Measurements from ENCODE around the gene CCDC85C. TPM values are rescaled to one million over a fixed set of nuclear protein-coding genes. Genes with fewer than 3 reads are reported as not detected.
A peak's percentile ranks its signal among the peaks of the same experiment; 100 is the strongest.

CCDC85C gene
- total RNA-seq, 2 donors from 2014 or later, result 54.0 to 73.4 TPM

DNA sequence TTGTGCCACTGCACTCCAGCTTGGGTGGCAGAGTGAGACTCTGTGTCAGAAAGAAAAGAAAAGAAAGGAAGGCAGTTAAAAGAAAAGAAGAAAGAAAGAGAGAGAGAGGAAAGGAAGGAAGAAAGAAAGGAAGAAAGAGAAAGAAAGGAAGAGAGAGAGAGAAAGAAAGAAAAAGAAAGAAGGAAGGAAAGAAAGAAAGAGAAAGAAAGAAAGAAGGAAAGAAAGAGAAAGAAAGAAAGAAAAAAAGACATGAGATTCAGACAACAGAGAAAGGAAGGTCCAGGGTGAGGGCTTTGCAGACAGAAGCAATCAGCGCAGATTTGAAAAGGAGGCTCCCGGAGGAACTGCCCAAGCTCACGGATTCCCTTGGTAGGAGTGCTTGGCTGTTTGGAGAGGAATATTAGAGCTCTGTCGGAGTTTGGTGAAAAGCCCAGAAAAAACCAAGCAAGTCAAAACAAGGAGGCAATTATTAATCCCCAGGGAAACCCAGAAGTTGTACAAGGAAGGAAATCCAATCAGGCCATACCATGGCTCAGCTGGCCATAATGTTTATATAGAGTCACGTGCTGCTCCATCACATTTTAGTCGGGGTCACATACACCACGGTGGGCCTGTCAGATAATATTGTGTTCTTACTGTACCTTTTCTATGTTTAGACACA lies 11.6 kb upstream of the CCDC85C start:
- intact Hi-C loops (cut with DNase I), result no loop called here
- no peak overlapping the region for H3K4me3 ChIP-seq
- H3K9ac ChIP-seq (ENCODE audit: low read depth in 2 of 2, low read length in 2 of 2), result no peak overlapping the region
- TF ChIP-seq CTCF (IDR thresholded peaks at IDR 0.05), result no peak
- H3K36me3 ChIP-seq, result no peaks in the 10 kb centered on the region
- H3K27ac ChIP-seq, result no peak overlapping the region
- H3K27me3 ChIP-seq, result no peaks in the 10 kb centered on the region
- no peak for DNase-seq
- no peaks in the 10 kb centered on the region for H3K9me3 ChIP-seq
- no peaks in the 10 kb centered on the region for H3K4me1 ChIP-seq

DNA sequence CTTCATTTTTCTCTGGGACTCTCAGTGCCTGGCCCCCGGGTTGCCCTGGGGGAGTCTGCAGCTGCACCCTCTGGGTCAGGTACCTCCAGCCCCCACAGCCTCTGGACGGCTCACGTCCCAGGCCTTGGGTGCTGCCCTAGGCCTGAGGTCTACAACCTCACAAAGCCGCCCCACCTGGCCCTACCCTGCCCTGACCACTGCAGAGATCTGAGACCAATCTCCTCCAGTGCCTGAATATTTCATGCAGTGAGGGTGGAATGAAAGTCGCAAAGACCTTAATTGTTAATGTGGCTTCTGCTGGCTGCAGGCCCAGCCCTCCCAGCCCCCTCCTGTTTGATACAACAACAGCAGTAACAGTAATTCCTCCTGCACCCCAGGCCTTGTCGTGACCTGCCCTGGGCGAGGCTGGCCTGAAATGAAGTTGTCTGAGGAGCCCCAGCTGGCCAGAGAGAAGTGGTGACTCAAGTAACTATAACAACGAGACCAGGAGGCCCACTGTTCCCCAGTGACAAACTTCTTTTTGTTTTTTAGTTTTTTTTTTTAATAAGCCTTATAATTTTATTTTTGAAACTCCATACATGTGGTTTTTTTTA lies 8.8 kb upstream of the CCDC85C start:
- Histone ChIP-seq H3K36me3 (no peaks in the 10 kb centered on the region), H3K4me3 (no peak overlapping the region), H3K27ac (no peak overlapping the region), H3K9me3 (no peaks in the 10 kb centered on the region), H3K4me1 (no peaks in the 10 kb centered on the region), H3K9ac (ENCODE audit: low read depth in 2 of 2, low read length in 2 of 2) (no peak overlapping the region), H3K27me3 (no peaks in the 10 kb centered on the region)
- intact Hi-C loops (cut with DNase I), result no loop called here
- no peak for TF ChIP-seq CTCF (IDR thresholded peaks at IDR 0.05)
- no peak for DNase-seq

DNA sequence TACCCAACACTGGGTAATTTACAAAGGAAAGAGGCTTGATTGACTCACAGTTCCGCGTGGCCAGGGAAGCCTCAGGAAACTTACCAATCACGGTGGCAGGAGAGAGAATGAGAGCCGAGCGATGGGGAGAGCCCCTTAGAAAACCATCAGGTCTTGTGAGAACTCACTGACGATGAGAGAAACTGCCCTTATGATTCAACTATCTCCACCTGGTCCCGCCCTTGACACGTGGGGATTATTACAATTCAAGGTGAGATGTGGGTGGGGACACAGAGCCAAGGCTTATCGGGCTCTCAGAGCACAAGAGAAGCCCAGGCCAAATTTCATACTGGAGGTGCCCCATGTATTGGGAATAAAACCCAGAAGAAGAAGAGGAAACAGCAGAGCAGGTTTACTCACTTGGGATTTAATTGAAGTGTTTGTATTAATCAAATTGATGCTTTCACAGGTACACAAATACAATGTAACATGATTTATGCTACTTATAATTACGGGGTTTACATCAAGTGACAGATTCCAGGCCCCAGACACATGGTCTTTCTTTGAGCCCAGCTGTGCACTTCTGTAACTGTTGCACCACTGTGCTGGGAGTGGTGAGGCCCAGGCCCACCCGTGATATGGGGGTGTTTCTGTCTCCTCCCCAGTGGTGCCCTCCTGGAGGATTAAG lies 8.2 kb upstream of the CCDC85C start:
- DNase-seq, result peak; percentile 74
- no peaks in the 10 kb centered on the region for H3K4me1 ChIP-seq
- no peaks in the 10 kb centered on the region for H3K36me3 ChIP-seq
- H3K27ac ChIP-seq, result no peak overlapping the region
- no peak overlapping the region for H3K4me3 ChIP-seq
- no peak overlapping the region for H3K9ac ChIP-seq (ENCODE audit: low read depth in 2 of 2, low read length in 2 of 2)
- no peaks in the 10 kb centered on the region for H3K9me3 ChIP-seq
- intact Hi-C loops (cut with DNase I), result no loop called here
- no peaks in the 10 kb centered on the region for H3K27me3 ChIP-seq
- no peak for TF ChIP-seq CTCF (IDR thresholded peaks at IDR 0.05)

DNA sequence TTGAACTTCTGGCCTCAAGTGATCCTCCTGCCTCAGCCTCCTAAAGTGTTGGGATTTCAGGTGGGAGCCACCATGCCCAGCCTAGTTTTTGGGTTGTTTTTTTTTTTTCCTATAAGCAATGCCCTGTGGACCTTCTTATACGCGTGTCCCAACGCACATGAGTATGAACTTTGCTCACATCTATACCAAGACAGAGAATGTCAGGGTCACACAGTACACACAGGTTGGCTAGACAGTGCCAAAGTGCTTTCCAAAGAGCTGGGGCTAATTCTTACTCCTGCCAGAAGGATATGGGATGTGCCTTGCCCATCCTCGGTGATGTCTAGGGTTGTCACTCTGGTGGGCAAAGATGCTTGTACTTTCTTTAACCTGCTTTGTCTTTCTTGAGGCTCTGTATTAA lies 7.6 kb upstream of the CCDC85C start:
- Histone ChIP-seq H3K9me3 (no peaks in the 10 kb centered on the region), H3K9ac (ENCODE audit: low read depth in 2 of 2, low read length in 2 of 2) (no peak overlapping the region), H3K27me3 (no peaks in the 10 kb centered on the region), H3K4me3 (no peak overlapping the region), H3K36me3 (no peaks in the 10 kb centered on the region), H3K27ac (no peak overlapping the region), H3K4me1 (no peaks in the 10 kb centered on the region)
- TF ChIP-seq CTCF (IDR thresholded peaks at IDR 0.05), result no peak
- no peak for DNase-seq
- intact Hi-C loops (cut with DNase I), result no loop called here

DNA sequence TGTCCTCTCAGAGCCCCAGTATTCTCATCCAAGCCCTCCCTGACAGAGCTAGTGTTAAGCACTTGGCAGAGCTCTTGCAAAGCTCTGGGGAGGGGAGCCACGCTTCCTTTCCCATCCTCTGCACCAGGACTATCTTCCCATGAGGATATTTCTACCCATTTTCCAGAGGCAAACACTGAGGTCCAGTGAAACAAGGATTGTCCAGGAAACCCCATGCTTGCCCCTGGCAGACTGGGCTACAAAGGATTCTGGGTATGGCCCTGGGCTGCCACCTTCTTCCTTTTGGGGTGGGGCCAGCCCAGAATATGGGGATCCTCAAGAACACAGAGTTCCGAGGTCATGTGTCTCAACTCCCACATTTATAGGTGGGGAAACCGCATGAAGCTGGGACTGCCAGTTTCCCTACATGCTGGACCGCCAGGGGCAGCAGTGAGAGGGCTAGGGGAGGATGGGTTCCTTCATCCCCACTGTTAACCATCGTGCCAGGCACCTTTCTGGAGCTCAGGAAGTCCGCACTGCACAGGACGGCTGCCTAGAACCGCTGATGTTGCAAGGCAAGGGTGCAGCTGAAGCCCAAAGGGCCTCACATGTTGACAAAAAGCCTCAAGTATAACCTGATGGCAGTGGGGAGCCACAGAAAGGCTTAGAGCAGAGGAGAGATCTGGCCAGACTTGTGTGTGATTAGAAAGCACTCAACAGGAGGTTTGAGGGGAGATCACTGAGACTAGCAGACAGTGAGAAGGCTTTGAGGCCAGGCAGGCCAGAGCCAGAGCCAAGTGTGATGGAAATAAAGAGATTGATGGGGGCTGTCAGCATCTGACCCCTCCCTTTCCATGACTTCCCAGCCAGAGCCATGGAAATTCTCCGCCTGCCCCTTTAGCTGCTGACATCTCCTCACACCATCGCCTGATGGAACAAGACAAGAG lies 5.5 kb upstream of the CCDC85C start:
- TF ChIP-seq CTCF (IDR thresholded peaks at IDR 0.05), result no peak
- Histone ChIP-seq H3K36me3 (no peaks in the 10 kb centered on the region), H3K9ac (ENCODE audit: low read depth in 2 of 2, low read length in 2 of 2) (no peak overlapping the region), H3K4me3 (no peak overlapping the region), H3K27me3 (no peaks in the 10 kb centered on the region), H3K27ac (no peak overlapping the region), H3K9me3 (no peaks in the 10 kb centered on the region), H3K4me1 (no peaks in the 10 kb centered on the region)
- intact Hi-C loops (cut with DNase I), result loop anchor here (5.0 kb wide), 1 partner anchor 47 kb away; no protein-coding TSS in a partner anchor
- DNase-seq, result no peak

All from colonic mucosa (tissue), 4 donors.